ENCODE measurements around the gene PPIP5K2.
"Not testable (repeated sequence)": the region's sequence is repeated elsewhere in the genome, so short reads cannot be mapped to it uniquely, and the experiment has no call there.

PPIP5K2 gene

GRCh38 chr5:103126557-103126956, 6.5 kb downstream of the PPIP5K2 start:
- DNase-seq: no peak

- no peak for DNase-seq
Measured at GRCh38 chr5:103127292-103127817, 7.3 kb downstream of the PPIP5K2 start.

- DNase-seq: no peak
Measured at GRCh38 chr5:103128202-103128601, 8.1 kb downstream of the PPIP5K2 start.

- no peak for DNase-seq
Measured at GRCh38 chr5:103132684-103133083, 12.6 kb downstream of the PPIP5K2 start.

GRCh38 chr5:103133231-103133630, 13.1 kb downstream of the PPIP5K2 start:
- no peak for DNase-seq

- DNase-seq: no peak
Measured at GRCh38 chr5:103135461-103135860, 15.4 kb downstream of the PPIP5K2 start.

- DNase-seq: no peak
Measured at GRCh38 chr5:103138202-103138690, 18.1 kb downstream of the PPIP5K2 start.

- DNase-seq: peak; percentile 85
Measured at GRCh38 chr5:103139264-103139865, 19.3 kb downstream of the PPIP5K2 start.

- not testable (repeated sequence) for DNase-seq
Measured at GRCh38 chr5:103142132-103142531, 22.0 kb downstream of the PPIP5K2 start.

- no peak for DNase-seq
Measured at GRCh38 chr5:103145196-103145595, 25.1 kb downstream of the PPIP5K2 start.

- no peak for DNase-seq
Measured at GRCh38 chr5:103148213-103148612, 28.1 kb downstream of the PPIP5K2 start.

- DNase-seq: no peak
Measured at GRCh38 chr5:103151156-103151555, 31.1 kb downstream of the PPIP5K2 start.

GRCh38 chr5:103166706-103167105, 46.6 kb downstream of the PPIP5K2 start:
- no peak for DNase-seq

- DNase-seq: no peak
Measured at GRCh38 chr5:103174147-103174546, 54.0 kb downstream of the PPIP5K2 start.

GRCh38 chr5:103177543-103177942, 57.4 kb downstream of the PPIP5K2 start:
- no peak for DNase-seq

- no peak for DNase-seq
Measured at GRCh38 chr5:103178167-103178566, 58.1 kb downstream of the PPIP5K2 start.

- no peak for DNase-seq
Measured at GRCh38 chr5:103186152-103186551, 66.1 kb downstream of the PPIP5K2 start.

- no peak for DNase-seq
Measured at GRCh38 chr5:103188436-103188835, 68.3 kb downstream of the PPIP5K2 start.

- no peak for DNase-seq
Measured at GRCh38 chr5:103203226-103203625, 83.1 kb downstream of the PPIP5K2 start.

GRCh38 chr5:103204990-103205389, 84.9 kb downstream of the PPIP5K2 start:
- not testable (repeated sequence) for DNase-seq

- DNase-seq: no peak
Measured at GRCh38 chr5:103205991-103206700, 86.0 kb downstream of the PPIP5K2 start.

- no peak for DNase-seq
Measured at GRCh38 chr5:103207011-103207410, 86.9 kb downstream of the PPIP5K2 start.

GRCh38 chr5:103207653-103208052, 87.6 kb downstream of the PPIP5K2 start:
- no peak for DNase-seq

GRCh38 chr5:103208460-103208859, 88.4 kb downstream of the PPIP5K2 start:
- DNase-seq: no peak

All from CD4-positive, alpha-beta T cell treated with Interleukin-21 for 1 hour (primary cell).